AG08396 (cell line): ENCODE data around the gene DBF4B.
A peak's percentile ranks its signal among the peaks of the same experiment; 100 is the strongest.

Experiments
- DNase-seq: peaks from one replicate; pipeline ENCODE4 v3.0.0; 2012; ENCODE audit warnings: low spot score, mixed read lengths

DBF4B gene

DNA sequence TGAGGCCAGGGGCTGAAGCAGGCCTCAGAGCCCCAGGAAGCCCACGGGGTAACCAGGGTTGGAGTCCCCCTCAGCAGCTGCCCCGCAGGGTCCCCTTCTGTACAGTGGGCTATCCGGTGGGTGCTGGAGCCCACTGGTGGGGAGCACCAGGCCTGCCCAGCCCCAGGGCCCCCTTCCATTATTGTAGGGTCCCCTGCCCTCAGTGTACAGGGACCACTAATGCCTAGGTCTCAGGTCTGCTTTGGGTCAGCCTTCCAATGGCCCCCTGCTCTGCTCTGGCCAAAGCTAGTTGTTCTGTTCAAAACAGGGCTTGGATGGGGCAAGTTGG, 51.4 kb downstream of the DBF4B start:
- DNase-seq: no peak

DNA sequence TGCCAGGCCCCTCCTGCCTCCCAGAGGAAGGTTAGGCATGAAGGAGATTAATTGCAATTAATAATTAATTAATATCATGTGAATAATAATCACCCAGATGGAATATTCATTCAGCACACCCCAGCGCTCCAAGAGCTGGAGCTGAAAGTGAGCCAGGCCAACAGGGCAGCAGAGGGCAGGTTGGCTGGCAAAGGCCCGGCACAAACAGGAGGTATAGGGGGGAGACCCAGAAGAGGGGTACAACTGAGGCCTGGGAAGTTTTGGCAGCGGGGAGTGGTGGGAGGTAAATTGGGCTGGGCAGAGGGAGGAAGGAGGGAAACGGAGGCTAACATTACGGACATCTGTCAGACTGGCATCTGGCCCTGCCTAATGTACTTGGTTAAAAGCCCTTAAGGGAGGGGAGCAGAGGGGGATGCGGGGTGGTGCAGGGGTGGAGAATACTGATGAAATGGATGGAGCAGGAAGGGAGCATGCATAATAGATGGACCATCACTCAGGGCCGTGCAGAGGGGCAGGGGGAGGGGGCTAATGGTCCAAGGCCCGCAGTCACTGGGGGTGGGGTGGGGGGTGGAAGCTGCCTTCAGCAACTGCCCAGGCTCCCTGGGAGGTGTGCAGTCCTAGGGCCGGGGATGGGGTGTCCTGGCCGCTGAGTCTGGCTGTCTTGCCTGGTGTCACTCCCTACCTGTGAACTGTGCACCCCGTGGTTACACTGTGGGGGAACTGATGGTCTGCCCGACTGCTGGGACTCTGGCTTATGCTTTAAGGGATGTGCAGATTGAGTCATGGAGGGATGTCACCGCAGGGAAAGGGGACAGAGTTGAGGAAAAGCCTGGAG, 52.2 kb downstream of the DBF4B start:
- DNase-seq: no peak

DNA sequence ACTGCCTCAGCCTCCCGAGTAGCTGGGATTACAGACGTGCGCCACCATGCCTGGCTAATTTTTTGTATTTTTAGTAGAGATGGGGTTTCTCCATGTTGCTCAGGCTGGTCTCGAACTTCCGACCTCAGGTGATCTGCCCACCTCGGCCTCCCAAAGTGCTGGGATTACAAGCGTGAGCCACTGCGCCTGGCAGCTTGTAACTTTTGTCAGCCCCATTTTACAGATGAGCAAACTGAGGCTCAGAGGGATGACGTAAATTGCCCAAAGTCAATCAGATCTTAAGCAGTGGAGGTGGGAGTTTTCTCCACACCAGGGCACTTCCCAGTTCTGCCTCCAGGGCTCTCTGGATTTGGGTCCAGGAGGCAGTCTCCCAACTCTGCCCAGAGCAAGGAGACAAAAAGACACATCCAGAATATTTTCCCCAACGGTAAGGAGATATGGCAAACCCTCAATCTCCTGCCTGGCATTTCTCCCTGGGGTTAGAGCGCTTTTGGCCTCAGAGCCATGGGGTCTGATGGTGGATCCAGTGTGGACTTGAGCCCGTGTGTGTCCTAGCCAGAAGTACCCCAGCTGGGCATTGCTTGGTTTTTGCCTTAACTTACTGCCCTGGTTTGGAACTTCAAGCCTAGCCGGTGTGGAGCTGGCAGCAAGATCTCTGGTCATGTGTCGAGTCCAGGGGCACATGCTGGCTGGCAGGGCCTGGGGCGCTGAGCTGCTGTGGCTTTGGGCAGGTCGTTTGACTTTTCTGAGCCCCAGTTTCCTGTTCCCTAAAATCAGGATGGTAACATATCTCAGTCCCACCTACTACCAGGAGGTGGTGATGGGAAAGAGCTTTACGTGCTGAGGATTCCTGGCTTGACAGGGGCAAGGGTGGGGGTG, 53.7 kb downstream of the DBF4B start:
- DNase-seq: no peak

DNA sequence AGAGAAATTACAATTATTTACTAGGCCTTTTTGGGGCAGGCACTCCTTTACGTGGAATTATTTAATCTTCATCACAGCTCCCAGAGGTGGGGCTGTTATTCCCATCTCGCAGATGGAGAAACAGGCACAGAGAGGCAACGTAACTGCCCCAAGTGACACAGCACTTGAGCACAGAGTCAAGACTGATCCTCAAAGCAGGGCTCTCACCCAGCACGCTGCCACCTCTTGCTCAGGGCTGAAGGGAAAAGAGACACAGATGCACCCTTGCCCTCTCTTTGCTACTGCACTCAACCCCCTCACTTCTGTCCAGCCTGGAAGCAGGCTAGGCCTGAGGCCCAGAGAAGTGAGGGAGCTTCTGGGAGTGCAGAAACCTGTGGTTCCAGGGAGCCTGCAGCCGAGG, 54.7 kb downstream of the DBF4B start:
- no peak for DNase-seq

DNA sequence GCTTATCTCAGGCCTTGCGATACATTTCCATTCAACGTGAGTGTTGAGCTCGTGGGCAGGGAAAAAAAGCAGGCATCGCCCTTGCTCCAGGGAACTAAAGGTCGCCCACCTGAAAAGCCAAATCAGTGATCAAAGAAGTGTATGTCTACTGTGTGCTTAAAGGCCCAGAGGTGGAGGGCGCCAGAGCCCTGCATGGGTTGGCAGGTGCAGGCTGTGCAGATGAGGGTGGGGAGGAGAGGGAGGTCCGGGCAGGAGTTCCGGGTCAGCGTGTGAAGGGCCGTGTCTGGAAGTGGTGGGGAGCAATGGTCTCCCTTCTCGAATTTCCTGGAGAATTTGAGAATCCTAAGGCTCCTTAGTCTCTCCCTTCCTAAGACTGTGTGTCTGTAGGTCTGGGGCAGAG, 57.5 kb downstream of the DBF4B start:
- DNase-seq: no peak

DNA sequence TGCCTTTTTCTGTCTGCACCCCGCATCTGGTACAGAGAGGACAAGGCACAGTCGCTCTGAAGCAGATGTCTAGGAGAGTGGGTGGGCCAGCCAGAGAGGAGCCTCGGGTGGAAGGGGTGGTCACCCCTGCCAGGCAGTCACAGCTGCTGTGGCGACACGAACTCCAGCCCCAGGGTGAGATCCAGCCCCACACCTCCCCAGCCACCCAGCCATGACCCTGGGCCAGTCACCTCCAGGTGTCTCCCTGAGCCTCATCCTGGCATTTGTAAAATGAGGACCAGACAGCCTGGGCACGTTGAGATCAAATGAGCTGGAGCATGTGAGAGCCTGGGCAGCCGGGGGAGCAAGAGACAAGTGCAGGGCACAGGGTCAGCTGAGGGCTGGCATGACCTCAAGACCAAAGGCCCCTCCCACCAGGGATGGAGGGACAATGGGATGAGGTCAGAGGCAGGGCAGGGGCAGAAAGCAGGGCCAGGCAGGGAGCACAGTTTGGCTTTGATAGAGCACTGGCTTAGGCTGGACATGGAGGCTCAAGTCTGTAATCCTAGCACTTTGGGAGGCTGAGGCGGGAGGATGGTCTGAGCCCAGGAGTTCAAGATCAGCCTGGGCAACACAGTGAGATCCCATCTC, 58.1 kb downstream of the DBF4B start:
- DNase-seq: no peak

DNA sequence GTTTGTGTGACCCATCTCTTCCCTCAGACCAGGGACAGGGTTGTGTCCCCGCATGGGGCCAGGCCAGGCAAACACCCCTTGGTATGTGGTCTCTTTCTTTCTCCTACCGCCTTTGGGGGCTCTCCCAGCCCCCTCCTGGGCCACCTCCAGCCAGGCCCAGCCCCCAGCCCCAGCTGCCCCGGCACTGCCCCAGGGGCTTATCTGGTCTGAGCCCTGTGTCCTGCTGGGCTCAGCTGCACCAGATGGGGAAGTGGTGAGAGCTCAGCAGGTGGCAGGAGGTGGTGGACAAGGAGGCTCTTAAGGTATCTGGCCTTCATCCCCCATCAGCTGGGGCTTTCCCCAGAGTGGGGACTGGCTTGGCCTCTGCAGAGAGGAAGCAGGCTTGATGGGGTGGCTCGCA, 59.0 kb downstream of the DBF4B start:
- no peak for DNase-seq

DNA sequence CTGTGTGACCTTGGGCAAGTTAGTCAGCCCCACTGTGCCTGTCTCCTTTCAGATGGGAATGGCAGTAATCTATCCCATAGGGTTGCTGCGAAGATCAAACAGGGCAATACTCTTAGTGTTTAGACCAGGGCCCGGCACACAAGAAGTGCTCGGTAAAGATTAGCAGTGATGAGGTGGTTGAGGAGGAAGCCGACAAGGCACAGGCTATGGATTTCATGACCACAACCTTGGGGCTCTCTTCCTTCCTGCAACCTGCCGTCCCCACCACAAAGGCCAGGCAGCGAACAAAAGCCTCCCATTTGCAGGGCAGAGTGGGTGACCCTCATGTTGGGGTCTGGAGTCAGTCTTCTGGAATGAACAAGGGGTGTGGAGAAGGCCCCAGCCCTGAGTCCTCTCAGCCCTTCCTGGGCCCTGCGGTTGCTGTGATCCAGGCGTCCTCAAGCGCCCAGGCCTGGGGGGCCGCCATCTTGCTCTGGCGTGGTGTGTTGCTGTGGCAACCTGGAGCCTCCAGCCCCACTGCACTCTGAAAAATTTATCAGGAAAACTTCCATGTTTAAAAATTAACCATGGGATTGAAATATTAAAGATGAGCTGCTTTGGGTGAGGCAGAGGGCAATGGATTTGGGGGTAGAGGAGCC, 60.2 kb downstream of the DBF4B start:
- no peak for DNase-seq

DNA sequence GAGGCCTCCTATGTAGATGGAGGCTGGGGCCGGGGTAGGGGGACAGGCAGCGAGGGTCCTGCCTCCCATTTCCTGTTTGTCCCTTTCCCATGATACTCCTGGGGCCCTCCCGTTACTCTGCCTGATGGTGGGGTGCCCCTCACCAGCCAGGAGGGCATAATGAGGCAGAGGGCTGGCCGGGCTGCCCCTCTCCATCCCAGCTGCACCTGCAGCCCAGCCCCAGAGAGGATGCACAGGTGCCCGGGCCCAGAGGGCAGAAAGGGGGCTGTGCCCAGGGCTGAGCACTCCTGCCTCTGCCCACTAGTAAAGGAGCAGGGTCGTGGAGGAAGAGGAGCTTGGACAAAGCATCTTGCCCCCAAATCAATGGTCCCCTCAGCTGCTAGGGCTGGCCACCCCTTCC, 60.8 kb downstream of the DBF4B start:
- DNase-seq: no peak

DNA sequence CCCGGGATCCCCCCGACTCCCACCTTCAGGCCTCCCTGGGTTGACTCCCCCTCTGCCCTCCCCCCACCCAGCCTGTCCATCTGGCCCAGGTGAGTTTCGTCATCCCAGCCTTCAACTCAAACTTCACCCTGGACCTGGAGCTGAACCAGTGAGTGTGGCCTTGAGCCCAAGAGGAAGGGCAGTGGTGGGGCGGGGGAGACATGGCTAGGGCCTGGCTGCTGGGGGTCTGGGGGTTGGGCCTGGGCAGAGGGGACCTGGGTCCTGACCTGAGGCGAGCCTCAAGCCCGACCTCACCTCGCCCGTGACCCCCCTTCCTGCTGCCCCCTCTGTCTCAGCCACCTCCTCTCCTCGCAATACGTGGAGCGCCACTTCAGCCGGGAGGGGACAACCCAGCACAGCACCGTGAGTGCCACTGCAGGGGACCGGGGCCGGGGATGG, 61.2 kb downstream of the DBF4B start:
- DNase-seq: no peak

DNA sequence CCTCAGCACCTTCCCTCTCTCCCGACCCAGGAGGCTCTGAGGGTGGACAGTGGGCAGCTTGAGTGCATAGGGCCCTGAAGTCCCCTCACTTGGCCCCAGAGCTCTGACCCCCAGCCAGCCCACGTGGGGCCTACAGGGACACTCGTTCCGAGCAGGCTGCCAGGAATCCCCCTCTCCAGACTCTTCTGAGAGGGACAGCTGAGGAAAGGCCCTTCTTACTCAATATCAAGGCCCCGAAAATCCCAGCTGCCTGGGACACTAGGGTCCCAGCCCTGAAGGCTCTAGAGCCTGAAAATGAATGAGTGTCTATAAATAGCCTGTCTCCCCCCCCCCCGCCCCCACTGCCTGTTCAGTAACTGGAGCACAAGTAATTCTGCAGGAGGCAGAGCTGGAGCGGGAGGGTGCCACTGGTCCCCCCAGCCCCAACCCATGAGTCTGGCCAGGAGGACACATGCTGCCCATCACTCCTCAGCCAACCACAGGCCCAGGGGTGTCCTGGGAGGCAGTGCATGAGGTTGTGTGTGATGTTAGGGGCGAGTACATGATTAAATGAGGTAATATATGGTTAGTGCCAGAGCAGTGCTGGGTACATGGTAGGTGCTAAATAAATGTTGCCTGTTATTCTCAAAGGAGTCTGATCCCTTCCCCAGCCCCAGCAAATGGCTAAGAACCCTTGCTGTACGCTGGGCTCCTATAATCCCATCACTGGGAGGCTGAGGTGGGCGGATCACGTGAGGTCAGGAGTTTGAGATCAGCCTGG, 61.9 kb downstream of the DBF4B start:
- DNase-seq: no peak

DNA sequence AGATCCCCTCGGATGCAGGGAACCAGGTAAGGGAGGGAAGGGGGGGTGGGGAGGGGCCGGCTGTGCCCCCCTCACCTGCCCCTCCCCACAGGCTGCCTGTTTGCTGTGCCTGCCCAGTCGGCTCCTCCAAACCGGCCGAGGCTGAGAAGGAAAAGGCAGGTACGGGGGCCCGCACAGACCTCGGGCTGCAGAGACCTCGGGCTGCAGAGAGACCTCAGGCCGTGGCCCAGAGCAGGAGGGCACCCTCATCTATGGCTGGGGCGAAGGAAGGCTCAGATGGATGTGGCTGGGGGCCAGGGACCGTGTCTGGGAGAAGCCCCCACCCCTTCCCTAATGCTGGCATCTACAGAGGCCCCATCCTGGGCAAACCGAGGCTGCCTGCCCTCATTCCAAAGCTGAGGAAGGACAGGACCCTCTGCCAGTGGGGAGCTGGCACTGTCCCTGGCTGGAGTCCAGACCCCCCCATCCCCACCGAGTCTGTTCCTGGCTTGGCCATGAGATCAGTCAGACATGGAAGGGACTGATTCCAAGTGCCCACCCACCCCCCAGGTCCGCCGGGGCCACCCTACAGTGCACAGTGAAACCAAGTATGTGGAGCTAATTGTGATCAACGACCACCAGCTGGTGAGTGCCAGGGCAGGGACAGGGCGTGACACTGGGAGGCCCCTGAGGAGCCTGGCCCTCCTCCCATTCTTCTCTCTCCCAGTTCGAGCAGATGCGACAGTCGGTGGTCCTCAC, 64.0 kb downstream of the DBF4B start:
- DNase-seq: no peak

DNA sequence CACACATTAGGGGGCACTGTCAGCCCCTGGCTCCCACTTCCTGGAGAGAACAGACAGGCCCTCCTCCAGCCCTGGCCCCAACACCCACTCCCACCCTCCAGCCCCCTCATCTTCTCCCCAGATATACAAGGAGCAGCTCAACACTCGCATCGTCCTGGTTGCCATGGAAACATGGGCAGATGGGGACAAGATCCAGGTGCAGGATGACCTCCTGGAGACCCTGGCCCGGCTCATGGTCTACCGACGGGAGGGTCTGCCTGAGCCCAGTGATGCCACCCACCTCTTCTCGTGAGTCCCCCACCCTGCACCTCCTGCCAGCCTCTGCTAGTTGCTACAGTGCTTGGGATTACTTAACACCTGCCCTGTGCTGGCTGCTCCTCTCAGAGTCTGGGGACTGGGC, 64.7 kb downstream of the DBF4B start:
- DNase-seq: no peak

DNA sequence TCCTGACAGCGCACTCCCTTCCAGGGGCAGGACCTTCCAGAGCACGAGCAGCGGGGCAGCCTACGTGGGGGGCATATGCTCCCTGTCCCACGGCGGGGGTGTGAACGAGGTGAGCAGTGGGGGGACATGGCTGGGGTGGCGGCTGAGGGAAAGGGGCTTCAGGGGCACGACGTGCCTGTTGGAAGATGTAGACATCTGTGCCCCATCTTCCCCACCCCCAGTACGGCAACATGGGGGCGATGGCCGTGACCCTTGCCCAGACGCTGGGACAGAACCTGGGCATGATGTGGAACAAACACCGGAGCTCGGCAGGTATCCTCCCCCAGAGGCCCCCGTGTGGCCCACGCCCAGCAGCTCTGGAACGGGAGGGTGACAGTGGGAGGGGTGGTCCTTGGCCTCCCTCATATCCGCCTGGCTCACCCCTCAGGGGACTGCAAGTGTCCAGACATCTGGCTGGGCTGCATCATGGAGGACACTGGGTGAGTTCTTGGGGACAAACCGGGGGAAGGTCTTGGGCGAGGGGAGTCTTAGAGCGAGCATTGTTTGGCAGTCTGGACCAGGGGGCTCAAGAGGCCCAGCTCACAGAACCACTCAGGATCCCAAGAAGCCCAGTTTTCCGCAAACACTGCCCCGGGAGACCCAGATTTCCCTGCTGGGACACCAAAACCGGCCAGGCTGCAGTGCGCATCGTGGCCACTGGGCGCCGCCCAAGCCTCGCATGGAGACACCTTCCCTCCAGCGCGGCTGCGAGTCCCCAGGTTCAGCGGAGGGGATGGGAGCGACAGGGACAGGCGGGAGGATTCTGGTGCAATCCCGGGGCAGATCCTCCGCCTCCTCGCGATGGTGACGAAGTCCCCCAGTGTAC, 66.0 kb downstream of the DBF4B start:
- DNase-seq: peak; percentile 92

DNA sequence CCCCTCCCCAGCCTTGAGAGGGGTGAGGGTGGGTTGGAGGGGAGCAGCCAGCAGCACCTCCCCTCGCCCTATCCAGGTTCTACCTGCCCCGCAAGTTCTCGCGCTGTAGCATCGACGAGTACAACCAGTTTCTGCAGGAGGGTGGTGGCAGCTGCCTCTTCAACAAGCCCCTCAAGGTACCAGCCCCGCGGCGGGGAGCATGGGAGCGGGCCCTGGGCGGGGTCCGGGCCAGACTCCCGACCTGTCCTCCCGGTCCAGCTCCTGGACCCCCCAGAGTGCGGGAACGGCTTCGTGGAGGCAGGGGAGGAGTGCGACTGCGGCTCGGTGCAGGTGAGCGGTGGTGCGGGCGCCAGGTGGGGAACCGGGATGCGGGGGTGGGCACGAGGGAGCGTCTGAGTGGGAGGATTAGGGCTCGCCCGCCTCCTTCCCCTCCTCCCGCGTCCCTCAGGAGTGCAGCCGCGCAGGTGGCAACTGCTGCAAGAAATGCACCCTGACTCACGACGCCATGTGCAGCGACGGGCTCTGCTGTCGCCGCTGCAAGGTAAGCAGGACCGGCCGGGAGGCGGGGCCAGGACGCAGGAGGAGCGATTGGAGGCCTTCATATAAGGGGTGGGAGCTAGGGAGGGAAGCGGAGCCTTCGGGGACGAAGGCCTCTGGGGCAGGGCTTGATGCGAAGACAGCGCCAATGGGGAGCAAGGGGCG, 66.8 kb downstream of the DBF4B start:
- DNase-seq: peak; percentile 99

DNA sequence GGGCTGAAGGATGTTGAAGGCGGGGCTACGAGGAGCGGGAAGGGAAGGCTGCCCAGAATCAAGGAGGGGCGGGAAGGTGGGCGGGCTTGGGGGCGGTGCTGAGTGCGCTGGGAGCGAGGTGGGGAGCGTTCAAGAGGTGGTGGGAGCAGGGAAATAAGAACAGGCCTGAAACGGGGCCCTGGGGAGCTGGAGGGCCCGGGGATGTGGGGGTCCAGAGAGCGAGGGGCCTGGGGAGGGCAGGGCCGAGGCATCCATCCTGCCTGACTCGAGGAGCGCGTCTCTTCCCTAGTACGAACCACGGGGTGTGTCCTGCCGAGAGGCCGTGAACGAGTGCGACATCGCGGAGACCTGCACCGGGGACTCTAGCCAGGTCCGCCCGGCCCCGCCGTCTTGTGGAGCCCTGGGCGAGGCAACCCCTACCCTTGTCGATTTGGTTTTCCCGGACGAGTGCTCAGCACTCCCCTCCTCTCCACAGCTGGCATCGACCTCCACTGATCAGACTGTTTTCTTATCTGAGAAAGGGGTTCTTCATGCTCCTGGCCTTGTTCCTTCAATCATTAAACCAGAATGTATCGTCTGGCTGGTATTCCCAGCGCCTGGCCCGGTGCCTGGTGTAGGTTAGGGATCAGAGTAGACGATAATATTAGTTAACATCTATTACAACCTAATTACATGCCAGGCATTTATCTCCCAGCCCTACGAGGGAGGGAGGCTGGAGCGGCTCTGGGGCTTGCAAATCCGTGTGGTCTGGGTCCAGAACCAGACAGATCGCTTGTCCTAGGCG, 67.6 kb downstream of the DBF4B start:
- no peak for DNase-seq

DNA sequence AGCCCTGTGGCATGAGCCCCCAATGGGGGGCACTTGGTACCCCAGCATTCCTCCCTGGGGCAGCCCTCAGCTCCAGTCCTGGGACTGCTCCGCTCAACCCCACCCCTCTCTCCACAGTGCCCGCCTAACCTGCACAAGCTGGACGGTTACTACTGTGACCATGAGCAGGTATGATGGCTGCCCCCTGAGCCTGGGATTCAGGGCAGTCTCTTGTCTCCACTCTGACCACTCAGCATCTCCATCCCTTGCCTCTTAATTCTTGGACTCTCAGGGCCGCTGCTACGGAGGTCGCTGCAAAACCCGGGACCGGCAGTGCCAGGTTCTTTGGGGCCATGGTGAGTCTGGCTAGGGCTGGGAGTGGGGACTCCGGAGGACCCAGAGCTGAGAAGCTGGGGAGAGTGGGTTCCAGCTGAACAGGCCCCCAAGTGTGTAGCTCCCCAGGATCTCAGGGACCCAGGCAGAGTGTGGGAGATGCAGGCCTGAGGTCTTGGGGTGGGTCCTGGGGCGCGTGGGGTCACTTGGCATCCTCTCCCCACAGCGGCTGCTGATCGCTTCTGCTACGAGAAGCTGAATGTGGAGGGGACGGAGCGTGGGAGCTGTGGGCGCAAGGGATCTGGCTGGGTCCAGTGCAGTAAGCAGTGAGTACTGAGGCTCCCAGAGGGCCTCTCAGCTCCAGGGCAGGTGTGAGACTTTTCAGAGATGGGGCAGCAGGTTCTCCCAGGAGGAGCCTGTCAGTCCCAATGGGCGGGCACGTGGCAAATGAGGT, 68.3 kb downstream of the DBF4B start:
- DNase-seq: no peak
